GM19372 (cell line): ENCODE data around the gene PORCN.
"Not testable (repeated sequence)": the region's sequence is repeated elsewhere in the genome, so short reads cannot be mapped to it uniquely, and the experiment has no call there.

Experiments used
- ATAC-seq: cut with Tn5 transposase; IDR thresholded peaks from one replicate; pipeline ENCODE4 v1.9.1; 2021; ENCODE audit warnings: mild to moderate bottlenecking, low read depth, moderate library complexity; ENCODE audit not compliant: unreplicated experiment

PORCN gene

GRCh38 chrX:48538641-48539344 lies 30.0 kb downstream of the PORCN start:
- ATAC-seq, result no peak

GRCh38 chrX:48539345-48540027 lies 30.7 kb downstream of the PORCN start, which contains the start of gene TBC1D25:
TSS of gene TBC1D25 (plus strand) at chrX:48539714. CDS start at chrX:48539798, 84 bp downstream.
- ATAC-seq, result peak; percentile 80

GRCh38 chrX:48540028-48540375 lies 31.2 kb downstream of the PORCN start:
- peak; percentile 24 for ATAC-seq

GRCh38 chrX:48540480-48540879 lies 31.7 kb downstream of the PORCN start:
- ATAC-seq, result no peak

- no peak for ATAC-seq
These were observed 32.5 kb downstream of the PORCN start for GRCh38 chrX:48541140-48541814.

- ATAC-seq, result no peak
These were observed 40.1 kb downstream of the PORCN start for GRCh38 chrX:48548871-48549270.

- ATAC-seq, result not testable (repeated sequence)
These were observed 47.0 kb downstream of the PORCN start for GRCh38 chrX:48555731-48556325.

- no peak for ATAC-seq
These were observed 49.5 kb downstream of the PORCN start for GRCh38 chrX:48558271-48558670.

- ATAC-seq, result no peak
These were observed 50.8 kb downstream of the PORCN start for GRCh38 chrX:48559636-48560035.

- ATAC-seq, result no peak
These were observed 51.3 kb downstream of the PORCN start for GRCh38 chrX:48560056-48560455.

GRCh38 chrX:48560681-48561080 lies 51.9 kb downstream of the PORCN start:
- ATAC-seq, result no peak

GRCh38 chrX:48569958-48570357 lies 61.2 kb downstream of the PORCN start:
- no peak for ATAC-seq
